ENCODE data around the gene CRX.
A peak's percentile ranks its signal among the peaks of the same experiment; 100 is the strongest.
"Not testable (repeated sequence)": the region's sequence is repeated elsewhere in the genome, so short reads cannot be mapped to it uniquely, and the experiment has no call there.

Gene CRX

GRCh38 chr19:47821460-47822020 lies at the start of gene CRX:
CRX (plus strand) TSS chr19:47821937; CDS start chr19:47834444, 12,507 bp downstream.
- DNase-seq = no peak

DNA sequence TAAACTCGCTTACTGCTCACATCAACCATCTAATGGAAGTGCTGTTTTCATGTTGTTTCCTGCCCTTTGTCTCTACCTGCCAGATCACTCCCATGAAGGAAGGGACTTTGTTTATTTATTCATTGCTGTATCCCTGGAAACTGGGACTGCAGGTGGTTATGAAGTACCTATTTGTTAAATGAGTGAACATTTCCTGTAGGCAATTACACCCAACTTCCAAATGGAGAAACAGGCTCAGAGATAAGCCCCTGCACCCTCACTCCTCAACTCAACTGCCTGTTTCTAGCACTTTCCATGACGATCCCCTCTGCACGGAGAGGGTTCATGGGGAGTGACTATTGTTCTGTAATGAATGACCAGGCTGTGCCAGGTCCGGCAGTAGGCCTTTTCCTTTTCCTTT lies 45.2 kb upstream of the CRX start:
- DNase-seq = peak; percentile 33

GRCh38 chr19:47777245-47778048 lies 44.3 kb upstream of the CRX start:
- not testable (repeated sequence) for DNase-seq

- DNase-seq = peak; percentile 88
Observed at GRCh38 chr19:47778049-47778953, 43.4 kb upstream of the CRX start, which contains the start of gene SELENOW. SELENOW (plus strand) TSS chr19:47778703; CDS start chr19:47778786, 83 bp downstream.

- peak; percentile 58 for DNase-seq
Observed at GRCh38 chr19:47778954-47779351, 42.8 kb upstream of the CRX start.

GRCh38 chr19:47779524-47780214 lies 42.1 kb upstream of the CRX start:
- no peak for DNase-seq

DNA sequence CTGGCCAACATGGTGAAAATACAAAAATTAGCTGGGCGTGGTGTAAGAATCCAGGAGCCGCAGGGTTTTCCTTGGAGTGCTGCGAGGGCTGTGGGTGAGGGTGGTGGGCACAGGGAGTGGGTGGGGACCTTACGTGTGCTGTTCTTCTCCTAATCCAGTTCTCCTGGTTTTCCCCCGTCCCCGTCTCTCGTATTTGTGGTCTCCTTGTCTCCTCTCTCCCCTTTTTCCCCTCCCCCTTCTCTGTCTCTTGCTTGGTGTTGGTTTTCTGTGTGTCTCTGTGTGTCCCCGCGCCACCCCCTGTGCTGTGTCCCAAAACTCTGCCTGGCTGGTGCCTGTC lies 41.6 kb upstream of the CRX start:
- no peak for DNase-seq

GRCh38 chr19:47781590-47782262 lies 40.0 kb upstream of the CRX start:
- peak; percentile 87 for DNase-seq

DNA sequence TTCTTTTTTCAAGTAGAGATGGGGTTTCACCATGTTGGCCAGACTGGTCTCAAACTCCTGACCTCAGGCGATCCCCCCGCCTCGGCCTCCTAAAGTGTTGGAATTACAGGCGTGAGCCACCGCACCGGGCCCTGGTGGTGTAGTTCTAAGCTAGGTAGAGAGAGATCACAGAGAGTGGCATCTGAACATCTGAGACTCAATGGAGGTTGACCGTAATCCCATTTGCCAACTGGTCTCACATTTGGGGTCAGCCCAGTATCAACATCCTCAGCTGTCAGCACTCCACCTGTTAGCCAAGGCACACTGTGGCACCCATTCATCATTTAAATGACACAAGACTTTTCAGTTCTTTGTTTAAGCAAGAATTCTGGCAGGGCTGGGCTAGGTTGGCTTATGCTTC lies 35.2 kb upstream of the CRX start:
- no peak for DNase-seq

- not testable (repeated sequence) for DNase-seq
Observed at GRCh38 chr19:47787307-47787706, 34.4 kb upstream of the CRX start.

- not testable (repeated sequence) for DNase-seq
Observed at GRCh38 chr19:47789811-47790210, 31.9 kb upstream of the CRX start.

DNA sequence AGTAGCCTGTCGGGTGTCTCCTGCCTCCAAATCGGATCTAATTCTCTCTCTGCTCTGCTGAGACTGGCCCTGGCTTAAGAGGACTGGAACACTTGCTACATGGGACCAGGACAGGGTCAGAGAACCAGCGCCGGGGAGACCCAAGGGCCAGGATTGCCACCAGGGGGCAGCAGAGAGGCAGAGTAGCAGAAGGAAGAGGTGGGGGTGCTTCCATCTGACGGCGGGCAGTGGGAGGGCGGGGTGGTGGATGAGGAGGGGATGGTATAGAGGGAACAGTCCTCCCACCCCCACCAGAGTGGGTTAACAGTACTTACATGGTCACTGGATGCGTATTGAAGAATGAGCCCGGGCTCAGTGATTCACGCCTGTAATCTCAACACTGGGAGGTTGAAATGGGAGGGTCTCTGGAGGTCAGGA lies 31.3 kb upstream of the CRX start:
- DNase-seq = peak; percentile 52

DNA sequence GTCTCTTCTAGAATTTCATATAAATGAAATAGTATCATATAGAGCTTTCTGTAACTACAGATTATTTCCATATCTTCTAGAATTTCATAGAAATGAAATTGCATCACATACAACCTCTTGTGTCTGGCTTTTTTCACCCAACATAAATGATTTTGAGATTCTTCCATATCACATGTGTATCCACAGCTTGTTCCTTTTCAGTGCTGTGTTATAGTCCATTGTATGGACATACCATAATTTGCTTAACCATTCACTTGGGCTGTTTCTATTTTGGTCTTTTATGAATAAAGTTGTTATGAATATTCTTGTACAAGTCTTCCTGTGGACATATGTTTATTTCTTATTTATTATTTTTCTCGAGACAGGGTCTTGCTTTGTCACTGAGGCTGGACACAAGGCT lies 29.1 kb upstream of the CRX start:
- no peak for DNase-seq

DNA sequence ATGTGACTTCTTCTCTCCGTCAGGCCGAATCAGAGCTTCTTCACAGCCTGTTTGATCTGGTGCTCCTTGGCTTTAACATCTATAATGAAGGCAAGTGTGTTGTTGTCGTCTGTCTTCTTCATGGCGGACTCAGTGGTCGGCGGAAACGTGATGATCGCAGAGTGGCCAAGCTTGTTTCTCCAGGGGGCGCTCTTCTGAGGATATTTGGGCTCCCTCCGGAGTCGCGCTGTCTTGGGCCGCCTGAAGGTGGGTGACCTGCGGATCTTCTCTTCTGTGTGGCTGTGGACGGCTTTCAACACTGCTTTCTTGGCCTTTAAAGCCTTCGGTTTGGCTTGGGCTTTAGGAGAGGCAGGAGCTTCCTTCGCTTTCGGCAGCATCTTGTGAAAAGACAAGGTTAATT lies 27.2 kb upstream of the CRX start:
- DNase-seq = no peak

DNA sequence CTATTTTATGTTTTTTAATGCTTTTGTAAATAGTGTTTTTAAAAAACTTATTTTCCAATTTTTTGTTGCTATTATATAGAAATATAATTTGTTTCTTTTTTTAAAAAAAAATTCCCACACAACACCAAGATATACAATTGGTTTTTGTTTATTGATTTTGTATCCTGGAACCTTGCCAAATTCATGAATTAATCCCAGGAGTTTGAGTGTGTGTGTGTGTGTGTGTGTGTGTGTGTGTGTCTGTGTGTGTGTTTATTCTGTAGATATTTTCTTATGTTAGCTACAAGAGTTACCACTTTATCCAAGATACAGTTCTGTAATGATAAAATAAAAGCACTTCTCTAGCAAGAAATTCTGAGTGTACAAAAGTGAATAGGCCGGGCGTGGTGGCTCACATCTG lies 25.0 kb upstream of the CRX start:
- DNase-seq = no peak

DNA sequence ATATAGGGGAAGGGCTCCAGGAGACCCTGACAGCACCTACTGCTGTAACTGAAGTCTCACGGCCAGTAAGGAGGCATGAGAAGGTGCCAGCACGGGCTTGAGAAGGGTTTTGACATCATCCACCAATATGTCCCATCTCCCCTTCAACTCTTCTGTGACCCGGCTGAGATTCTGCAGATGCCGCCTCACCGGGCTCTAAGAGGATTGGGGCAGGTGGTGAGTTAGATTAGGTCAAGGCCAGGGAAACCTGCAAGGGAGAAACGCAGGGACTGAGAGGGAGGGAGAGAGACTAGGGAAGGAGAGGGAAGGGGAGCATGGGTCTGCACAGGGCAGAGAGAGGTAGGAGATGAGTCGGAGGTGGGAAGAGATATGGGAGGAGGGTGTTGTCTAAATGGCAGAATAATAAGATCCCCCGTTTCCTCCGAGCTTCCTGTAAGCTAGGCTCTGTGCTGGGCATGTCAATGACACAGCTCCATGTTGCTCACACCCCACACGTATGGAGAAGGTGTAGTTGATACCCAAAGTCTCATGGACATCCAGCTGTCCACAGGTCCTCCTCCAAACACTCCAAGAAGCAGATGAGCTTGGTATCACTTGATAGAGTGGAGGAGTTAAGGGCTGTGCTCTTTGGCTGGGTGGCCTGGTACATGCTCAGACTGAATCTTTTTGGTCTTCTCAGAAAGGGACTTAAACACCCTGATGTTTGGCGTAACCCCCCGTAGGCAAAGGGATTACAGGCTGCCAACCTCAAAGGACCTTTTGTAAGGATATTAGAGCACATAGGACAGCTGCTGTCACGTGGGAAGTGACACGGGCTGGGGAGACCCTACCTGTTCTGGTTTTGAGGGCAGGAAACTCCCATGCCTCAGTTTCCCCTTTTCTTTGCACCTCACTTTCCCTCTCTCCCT lies 23.5 kb upstream of the CRX start:
- no peak for DNase-seq

- DNase-seq = no peak
Observed at GRCh38 chr19:47798904-47799266, 22.9 kb upstream of the CRX start.

GRCh38 chr19:47801270-47801669 lies 20.5 kb upstream of the CRX start:
- no peak for DNase-seq

DNA sequence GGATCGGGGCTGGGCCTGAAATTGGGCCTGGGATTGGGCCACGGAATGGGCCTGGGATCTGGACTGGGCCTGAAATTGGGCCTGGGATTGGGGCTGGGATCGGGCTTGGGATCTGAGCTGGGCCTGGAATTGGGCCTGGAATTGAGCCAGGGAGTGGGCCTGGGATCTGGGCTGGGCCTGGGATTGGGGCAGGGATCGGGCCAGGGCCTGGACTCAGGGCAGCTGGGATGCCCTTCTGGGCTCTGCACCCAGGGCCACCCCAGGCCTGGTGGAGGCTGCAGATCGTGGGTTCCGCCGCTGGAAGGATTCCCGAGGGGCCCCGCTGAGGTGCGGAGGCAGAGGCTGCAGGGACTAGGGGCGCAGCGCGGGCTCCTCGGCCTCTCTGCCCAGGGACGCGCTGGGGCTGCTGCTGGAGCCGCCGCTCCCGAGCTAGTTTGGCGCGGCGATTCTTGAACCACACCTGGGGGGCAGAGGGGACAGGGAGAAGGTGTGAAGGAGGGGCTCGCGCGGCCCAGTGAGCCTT lies 19.2 kb upstream of the CRX start:
- no peak for DNase-seq

DNA sequence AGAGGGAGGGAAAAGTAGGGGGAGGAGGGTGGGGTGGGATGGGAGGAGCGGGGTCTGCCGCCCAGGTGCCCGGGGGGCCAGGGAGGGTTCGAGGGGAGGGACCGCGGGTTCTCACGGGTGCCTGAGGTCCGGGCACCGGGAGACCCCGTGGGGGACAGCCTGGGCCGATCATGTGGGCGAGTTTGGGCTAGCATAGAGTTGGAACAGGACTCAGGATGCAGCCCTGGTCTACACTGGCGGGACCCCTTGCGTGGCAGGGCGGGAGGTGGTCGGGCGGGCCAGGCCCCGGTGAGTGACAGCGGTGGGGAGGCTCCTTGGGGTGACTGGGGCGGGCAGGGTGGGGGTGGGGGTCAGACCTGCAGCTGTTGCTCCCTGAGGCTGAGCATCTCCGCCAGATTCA lies 18.6 kb upstream of the CRX start:
- DNase-seq = not testable (repeated sequence)

DNA sequence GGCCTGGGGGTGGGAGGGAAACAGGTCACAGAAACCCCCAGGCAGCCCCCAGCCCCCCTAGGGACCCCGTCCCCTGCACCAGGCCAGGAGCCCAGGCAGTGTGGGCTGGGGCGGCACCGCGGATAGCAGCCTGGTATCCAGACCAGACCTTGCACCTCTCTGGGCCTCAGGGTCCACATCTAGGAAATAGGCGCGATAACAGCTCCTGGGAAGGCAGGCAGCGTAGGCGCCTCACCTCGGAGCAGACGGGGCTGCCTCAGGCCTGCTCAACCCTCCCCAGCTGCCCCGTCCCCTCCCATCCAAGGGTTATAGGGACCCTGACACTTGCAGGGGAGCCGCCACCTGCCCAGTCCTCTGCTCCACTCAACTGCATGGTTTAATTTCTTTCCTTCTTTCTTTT lies 18.1 kb upstream of the CRX start:
- DNase-seq = not testable (repeated sequence)
